22Rv1 (cell line): ENCODE data around the gene SPATA45.

Experiments
- CTCF ChIP-seq: fragments of 450-650 bp; IDR thresholded peaks from 2 replicates; pipeline ENCODE4 v1.5.1; 2017; ENCODE audit warnings: mild to moderate bottlenecking
- ZFX ChIP-seq: fragments of 450-650 bp; IDR thresholded peaks from 2 replicates; pipeline ENCODE4 v1.6.1; 2017; ENCODE audit warnings: antibody characterized with exemption, borderline replicate concordance

GRCh38 chr1:212783976-212784375, 63.5 kb downstream of the SPATA45 start:
- TF ChIP-seq CTCF = no peak
- TF ChIP-seq ZFX = no peak
